DMS53 treated with DMSO at 0.1 percent for 48 hours (cell line): ENCODE data around the gene CNTN4.

ENCODE experiments used
- DNase-seq: peaks from one replicate; lab custom pipeline; 2025; ENCODE audit not compliant: unreplicated experiment; lab: John Stamatoyannopoulos, UW

CNTN4 gene

GRCh38 chr3:2148561-2149340, 50.1 kb downstream of the CNTN4 start:
- no peak for DNase-seq

GRCh38 chr3:2153053-2153452, 54.4 kb downstream of the CNTN4 start:
- DNase-seq = no peak

GRCh38 chr3:2153547-2153946, 54.9 kb downstream of the CNTN4 start:
- DNase-seq = no peak

GRCh38 chr3:2154621-2155020, 56.0 kb downstream of the CNTN4 start:
- DNase-seq = no peak

- peak; percentile 44 for DNase-seq
These were observed 57.7 kb downstream of the CNTN4 start for GRCh38 chr3:2156244-2156847.

GRCh38 chr3:2158828-2159227, 60.2 kb downstream of the CNTN4 start:
- no peak for DNase-seq

- DNase-seq = no peak
These were observed 67.9 kb downstream of the CNTN4 start for GRCh38 chr3:2166552-2166951.

GRCh38 chr3:2172561-2173171, 74.0 kb downstream of the CNTN4 start:
- no peak for DNase-seq

GRCh38 chr3:2180634-2181033, 82.0 kb downstream of the CNTN4 start:
- no peak for DNase-seq

GRCh38 chr3:2198776-2199279, 100.2 kb downstream of the CNTN4 start:
- no peak for DNase-seq

- DNase-seq = no peak
These were observed 105.4 kb downstream of the CNTN4 start for GRCh38 chr3:2204054-2204453.

GRCh38 chr3:2205692-2206091, 107.0 kb downstream of the CNTN4 start:
- no peak for DNase-seq

- no peak for DNase-seq
These were observed 107.9 kb downstream of the CNTN4 start for GRCh38 chr3:2206536-2206935.

- no peak for DNase-seq
These were observed 112.9 kb downstream of the CNTN4 start for GRCh38 chr3:2211568-2211967.

GRCh38 chr3:2212206-2212605, 113.5 kb downstream of the CNTN4 start:
- DNase-seq = no peak

- DNase-seq = no peak
These were observed 119.7 kb downstream of the CNTN4 start for GRCh38 chr3:2218375-2218774.

- no peak for DNase-seq
These were observed 120.2 kb downstream of the CNTN4 start for GRCh38 chr3:2218816-2219215.

- DNase-seq = no peak
These were observed 137.5 kb downstream of the CNTN4 start for GRCh38 chr3:2236203-2236602.

GRCh38 chr3:2244137-2244536, 145.5 kb downstream of the CNTN4 start:
- DNase-seq = no peak

GRCh38 chr3:2246873-2247648, 148.4 kb downstream of the CNTN4 start:
- peak; percentile 17 for DNase-seq

- DNase-seq = peak; percentile 2
These were observed 149.2 kb downstream of the CNTN4 start for GRCh38 chr3:2247831-2248230.
